ENCODE data around the gene CACNA1B.

The CACNA1B gene

DNA sequence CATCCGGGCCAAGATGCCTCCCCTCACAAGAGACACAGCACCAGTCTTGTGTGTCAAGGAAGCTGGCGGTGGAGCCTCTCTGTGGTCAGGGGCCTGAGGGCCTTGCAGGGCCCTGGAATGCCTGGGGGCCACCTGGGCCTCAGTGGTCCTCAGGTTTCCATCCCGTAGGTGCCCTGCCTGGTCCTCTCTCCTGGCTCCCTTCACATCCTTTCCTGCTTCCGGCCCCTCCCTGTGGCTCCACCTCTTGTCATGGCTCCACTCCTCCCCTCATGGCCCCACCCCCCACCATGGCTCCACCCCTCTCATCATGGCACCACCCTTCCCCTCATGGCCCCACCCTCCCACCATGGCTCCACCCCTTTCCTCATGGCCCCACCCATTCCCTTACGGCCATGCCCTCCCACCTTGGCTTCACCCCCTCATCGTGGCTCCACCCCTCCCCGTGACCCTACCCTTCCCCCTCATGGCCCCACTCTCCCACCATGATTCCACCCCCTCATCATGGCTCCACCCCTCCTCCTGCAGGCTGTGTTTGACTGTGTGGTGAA is 175.8 kb downstream of the CACNA1B start:
- no peak for DNase-seq (ENCODE audit: low read depth in 2 of 2)

GRCh38 chr9:138053996-138054752 is 176.6 kb downstream of the CACNA1B start:
- no peak for DNase-seq (ENCODE audit: low read depth in 2 of 2)

- DNase-seq (ENCODE audit: low read depth in 2 of 2) = no peak
Measured at GRCh38 chr9:138057726-138058125, 180.1 kb downstream of the CACNA1B start.

DNA sequence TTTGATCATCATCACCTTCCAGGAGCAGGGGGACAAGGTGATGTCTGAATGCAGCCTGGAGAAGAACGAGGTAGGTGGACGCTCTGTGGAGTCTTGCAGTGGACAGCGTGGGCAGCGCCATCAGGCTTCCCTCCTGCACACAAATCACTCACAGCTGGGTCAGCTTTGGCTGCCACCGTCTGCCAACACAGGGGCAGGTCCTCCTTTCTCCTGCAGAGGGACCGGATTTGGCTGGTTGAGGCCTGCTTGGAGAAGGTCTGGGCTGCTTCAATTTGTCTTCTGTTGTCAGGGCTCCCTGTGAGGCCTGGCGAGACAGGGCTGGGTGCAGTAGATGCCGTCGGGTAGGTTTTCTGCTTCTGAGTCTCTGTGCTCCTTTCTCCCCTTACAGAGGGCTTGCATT is 180.6 kb downstream of the CACNA1B start:
- no peak for DNase-seq (ENCODE audit: low read depth in 2 of 2)

DNA sequence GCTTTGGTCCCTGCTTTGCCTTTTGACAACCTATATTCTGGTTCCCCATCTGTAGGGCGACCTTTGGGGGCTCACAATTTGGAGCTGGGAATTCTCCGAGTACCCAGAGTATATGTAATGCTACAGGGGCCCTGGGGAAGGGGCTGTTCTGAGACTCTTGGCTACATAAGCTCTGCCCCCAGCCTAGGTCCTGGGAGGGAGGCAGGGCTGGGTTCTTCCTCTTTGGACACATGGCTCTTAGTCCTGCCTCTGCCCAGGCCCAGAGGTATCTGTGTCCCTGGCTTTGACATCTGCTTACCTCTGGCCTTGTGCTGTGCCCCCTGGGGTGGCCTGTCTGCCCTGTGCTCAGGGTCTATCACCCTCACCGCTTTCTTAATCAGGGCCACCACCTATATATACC is 181.6 kb downstream of the CACNA1B start:
- no peak for DNase-seq (ENCODE audit: low read depth in 2 of 2)

DNA sequence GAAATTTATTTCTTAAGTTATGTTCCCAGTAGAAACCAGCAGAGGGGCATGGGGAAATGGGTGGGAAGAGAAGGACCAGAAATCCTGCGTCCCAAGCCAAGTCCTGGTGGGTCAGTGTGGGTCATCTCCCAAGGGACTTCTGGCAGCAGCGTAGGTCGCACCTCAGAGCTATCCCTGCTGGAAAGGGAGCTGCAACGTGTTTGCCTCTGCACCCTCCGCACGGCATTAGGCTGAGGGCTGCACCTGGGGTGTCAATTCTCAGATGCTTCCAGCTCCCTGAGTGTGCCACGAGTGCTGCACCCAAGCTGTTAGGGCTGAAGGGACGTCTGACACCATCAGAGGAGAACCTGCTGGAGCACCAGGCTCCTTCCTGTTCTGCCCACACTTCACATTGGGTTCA is 182.8 kb downstream of the CACNA1B start:
- DNase-seq (ENCODE audit: low read depth in 2 of 2) = no peak

DNA sequence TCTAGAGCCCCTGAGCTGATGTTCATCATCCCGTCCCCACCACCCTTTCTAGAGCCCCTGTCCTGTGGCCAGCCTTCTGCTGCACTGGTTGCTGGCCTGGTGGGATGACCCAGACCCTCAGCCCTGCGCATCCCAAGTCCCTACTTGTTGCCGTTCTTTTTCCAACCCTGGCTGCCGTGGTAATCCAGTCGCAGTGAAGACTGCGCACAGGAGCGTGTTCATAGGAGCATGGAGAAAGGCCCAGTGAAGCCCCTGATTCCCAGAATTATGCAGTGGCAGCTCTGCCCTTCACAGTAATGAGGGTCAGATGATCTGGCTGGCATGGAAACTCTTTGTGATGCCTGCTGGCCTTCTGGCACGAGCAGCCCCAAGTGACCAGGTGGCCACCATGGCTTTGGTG is 183.3 kb downstream of the CACNA1B start:
- DNase-seq (ENCODE audit: low read depth in 2 of 2) = no peak

- no peak for DNase-seq (ENCODE audit: low read depth in 2 of 2)
Measured at GRCh38 chr9:138061631-138062030, 184.0 kb downstream of the CACNA1B start.

DNA sequence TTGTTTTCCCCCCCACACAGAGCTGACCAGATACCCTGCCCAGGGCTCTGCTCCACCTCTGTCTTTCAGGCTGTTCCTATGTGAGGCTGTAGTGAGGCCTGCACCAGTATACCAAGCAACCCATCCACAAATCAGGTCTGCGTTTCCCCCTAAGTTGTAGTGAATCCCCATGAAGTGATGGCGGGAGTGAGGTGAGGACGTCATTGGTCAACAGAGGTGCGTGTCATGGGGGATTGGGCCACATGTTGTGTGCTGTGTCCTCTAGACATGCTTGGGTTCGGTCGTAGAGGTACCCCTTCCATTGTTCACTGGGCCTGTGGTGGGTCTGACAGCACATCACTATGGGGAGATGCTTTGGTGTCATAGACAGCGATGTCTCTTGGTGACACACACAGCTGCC is 184.6 kb downstream of the CACNA1B start:
- DNase-seq (ENCODE audit: low read depth in 2 of 2) = no peak

DNA sequence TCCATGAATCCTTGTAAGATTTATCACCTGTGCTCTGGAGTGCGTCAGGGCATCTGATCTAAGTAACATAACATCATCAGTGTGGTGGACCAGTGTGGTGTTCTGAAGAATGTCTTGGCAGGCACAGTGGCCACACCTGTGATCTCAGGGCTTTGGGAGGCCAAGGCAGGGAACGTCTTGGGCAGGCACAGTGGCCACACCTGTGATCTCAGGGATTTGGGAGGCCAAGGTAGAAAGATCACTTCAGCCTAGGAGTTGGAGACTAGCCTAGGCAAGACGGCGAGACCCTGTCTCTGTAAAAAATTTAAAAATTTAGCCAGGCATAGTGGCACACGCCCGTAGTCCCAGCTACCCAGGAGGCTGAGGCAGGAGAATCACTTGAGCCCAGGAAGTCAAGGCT is 185.5 kb downstream of the CACNA1B start:
- DNase-seq (ENCODE audit: low read depth in 2 of 2) = no peak

DNA sequence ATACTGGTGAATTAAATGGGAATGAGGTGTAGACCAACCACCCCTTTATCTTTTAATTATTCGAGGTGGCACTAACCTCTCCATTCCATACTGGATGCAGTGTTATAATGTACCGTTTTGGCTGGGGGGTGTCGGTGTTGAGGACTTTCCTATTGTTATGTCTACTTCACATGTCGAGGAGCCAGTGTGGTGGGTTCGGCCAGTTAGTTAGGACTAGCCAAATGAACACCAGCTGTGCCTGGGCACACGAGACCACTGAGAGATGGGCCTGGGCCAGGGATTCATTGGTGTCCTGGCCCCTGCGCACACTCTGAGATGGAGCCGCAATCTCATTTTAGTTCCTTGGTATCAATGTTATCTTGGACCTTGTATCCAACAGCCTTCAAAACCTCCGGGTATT is 186.2 kb downstream of the CACNA1B start:
- DNase-seq (ENCODE audit: low read depth in 2 of 2) = no peak

DNA sequence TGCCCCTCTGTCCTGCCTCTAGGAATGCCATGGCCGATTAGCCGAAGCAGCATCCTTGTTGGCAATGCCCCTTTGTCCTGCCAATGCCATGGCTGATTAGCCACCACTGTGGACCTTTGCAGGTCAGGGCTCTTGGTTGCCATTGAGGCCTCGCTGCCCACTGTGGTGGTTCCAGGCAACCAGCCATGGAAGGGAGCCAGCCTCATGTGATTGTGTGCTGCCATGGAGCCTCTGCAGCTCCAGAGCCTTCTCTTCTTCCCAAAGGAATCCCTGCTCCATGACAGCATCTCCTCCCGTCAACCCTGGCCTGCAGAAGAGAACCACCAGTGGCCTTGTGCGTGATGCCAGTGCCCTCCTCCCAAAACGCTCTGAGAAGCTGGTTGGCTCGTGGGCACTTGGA is 187.0 kb downstream of the CACNA1B start:
- DNase-seq (ENCODE audit: low read depth in 2 of 2) = no peak

- no peak for DNase-seq (ENCODE audit: low read depth in 2 of 2)
Measured at GRCh38 chr9:138065287-138065686, 187.7 kb downstream of the CACNA1B start.

DNA sequence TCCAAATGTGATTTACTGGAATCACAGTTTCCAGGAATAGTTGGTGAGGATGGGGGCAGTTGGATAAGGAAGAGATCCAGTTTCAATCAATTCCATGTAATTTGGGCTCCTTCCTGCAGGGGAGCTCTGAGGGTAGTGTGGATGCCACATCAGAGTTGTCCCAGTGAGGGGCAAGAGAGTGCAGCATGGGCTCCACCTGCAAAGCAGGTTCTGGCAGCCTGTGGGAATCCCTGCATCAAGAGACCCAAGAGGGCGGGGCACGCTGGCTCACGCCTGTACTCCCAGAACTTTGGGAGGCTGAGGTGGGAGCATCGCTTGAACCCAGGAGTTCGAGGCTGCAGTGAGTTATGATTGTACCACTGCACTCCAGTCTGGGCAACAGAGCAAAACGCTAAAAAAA is 188.5 kb downstream of the CACNA1B start:
- DNase-seq (ENCODE audit: low read depth in 2 of 2) = no peak

GRCh38 chr9:138067613-138068367 is 190.2 kb downstream of the CACNA1B start:
- no peak for DNase-seq (ENCODE audit: low read depth in 2 of 2)

- DNase-seq (ENCODE audit: low read depth in 2 of 2) = no peak
Measured at GRCh38 chr9:138068601-138069035, 191.0 kb downstream of the CACNA1B start.

GRCh38 chr9:138069731-138070456 is 192.3 kb downstream of the CACNA1B start:
- no peak for DNase-seq (ENCODE audit: low read depth in 2 of 2)

- DNase-seq (ENCODE audit: low read depth in 2 of 2) = no peak
Measured at GRCh38 chr9:138070815-138071214, 193.2 kb downstream of the CACNA1B start.

DNA sequence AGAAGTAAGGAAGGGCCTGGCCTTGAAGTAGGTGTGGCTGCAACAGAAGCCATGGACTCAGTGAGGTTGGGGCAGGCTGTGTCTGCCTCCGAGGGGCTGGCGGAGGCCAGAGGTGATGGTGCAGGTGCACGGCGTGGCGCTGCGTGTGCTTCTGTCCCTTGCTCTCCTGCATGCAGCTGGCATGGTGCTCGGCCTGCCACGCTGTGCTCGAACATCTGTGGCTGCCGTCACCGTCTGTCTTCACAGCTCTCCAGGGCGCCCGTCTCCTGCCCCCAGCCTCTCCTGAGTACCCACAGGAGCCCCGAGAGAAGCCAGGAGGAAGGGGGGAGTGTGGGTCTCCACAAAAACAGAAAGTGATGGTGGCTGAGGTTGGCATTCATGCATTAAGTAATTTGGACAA is 193.7 kb downstream of the CACNA1B start:
- no peak for DNase-seq (ENCODE audit: low read depth in 2 of 2)

DNA sequence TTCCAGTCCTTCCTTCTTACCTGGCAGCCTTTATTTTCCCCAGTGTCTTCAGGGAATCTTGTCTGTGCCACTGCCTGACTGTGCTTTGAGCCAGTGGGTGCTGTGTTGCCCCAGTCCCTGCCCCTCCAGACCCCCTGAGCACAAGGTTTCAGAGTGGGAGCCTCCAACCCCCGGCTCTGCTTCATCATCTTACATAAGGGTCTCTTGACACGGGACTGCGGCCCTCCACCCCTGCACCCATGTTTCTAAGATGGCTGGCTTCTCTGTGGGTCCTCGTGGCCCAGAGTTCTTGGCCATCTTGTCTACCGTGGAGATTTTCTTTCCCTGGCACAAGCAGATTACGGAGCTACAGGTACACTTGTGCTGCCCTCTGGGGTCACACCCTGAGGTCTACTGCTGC is 194.1 kb downstream of the CACNA1B start:
- DNase-seq (ENCODE audit: low read depth in 2 of 2) = no peak

DNA sequence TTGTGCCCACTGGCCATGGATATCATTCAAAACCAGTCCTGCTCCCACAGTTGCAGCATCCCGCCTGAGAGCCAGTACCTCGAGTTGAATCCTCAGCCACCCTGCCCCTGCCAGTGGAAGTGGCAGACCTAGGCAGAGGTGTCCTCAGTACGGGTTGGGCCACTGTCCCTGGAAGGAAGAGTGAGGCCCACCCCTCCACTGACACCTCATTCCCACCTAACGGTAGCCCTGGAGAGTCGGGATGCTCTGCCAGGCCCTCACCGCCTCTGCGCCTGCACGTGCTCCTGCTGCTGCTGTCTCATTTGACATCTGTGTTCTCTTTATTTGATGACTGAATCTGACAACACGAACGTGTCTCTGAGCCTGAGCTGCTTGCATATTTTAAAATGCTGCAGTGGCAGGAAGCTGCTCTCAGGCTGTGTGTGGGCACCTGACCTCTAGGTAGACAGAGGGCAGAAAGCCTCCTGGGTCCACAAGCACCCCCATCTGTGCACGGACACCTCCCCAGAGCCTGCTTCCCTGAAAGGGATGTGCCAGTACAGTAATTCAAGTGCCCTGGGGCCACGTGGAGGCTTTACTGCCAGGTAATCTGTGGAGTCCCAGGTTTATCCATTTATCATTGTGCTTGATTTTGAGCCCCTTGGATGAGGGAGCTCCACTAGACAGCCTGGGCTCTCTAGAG is 194.7 kb downstream of the CACNA1B start:
- no peak for DNase-seq (ENCODE audit: low read depth in 2 of 2)

DNA sequence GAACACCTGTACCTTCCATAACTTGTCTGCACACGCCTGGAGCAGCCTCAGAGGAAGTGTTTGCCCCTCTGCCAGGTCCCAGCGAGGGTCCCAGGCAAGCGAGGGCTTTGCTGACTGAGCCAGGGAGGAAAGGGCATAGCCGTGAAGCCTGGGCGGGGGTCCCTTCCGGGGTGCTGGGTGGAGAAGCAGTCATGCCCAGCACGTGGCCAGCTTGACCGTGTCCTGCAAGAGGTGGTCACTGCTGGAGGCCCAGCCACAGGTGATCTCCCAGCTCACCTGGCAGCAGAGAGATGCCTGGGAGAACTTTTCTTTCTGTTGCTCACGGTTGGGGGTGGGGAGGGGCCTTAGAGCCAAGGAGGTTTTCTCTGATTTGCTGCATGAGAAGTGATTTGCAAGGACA is 195.3 kb downstream of the CACNA1B start:
- no peak for DNase-seq (ENCODE audit: low read depth in 2 of 2)

Measured in fibroblast of skin of left quadriceps (primary cell).